HG03354 (cell line): ENCODE results near the gene HYAL4.
"Not testable (repeated sequence)": the region's sequence is repeated elsewhere in the genome, so short reads cannot be mapped to it uniquely, and the experiment has no call there.

Source experiments
- ATAC-seq: cut with Tn5 transposase; IDR thresholded peaks from one replicate; pipeline ENCODE4 v1.9.1; 2021; ENCODE audit warnings: mild to moderate bottlenecking; ENCODE audit not compliant: unreplicated experiment, poor library complexity, severe bottlenecking

The HYAL4 gene

DNA sequence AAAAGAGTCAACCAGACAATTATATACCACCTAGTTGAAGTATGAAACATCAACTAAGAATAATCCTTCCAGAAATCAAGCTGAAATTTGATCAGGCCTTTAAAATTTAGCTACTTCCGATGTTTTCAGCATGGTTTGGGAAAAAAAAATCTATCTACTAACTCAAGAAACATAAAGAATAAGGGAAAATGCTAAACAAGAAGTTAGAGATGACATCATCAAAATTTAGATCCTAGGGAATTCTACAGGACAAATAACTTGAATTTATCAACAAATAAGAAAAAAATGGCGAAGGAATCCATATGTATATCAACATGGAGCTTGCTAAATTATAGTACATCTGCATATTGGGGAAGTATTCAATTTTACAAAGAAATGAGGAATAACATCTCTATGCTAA is 36.3 kb downstream of the HYAL4 start:
- ATAC-seq, result no peak

DNA sequence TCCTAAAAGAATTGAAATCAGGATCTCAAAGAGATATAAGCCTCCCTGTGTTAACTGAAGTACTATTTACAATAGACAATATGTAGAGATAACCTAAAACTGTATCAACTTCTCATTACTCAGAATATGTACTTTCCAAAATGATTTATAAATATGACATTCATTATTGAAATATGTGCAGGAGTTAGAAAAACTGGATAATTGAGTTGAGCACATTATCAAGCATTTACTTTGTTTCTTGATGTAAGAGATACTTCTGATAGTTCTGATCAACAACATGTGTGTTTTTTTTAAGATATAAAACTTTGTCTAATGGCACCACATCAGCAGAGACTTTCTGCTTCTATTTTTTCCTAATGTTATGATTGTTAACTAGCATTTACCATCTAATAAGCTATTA is 38.2 kb downstream of the HYAL4 start:
- ATAC-seq, result no peak

DNA sequence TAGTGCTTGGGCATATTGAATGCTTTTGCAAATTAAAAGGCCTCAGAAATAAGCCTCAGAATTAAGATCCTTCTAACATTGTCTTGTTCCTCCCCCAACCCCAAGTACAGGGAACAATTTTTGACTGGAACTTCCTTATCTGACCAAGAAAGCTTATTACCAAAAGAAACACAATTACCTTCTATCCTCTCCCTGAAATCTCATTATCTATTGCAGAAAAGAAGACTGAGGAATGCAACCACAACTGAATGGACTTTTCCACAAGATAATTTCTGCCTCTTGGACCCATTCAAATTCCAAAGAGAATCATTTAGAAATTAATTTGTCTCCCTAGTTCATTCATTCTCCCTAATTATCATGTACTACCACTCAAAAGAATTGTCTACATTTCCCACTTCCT is 43.2 kb downstream of the HYAL4 start:
- no peak for ATAC-seq

DNA sequence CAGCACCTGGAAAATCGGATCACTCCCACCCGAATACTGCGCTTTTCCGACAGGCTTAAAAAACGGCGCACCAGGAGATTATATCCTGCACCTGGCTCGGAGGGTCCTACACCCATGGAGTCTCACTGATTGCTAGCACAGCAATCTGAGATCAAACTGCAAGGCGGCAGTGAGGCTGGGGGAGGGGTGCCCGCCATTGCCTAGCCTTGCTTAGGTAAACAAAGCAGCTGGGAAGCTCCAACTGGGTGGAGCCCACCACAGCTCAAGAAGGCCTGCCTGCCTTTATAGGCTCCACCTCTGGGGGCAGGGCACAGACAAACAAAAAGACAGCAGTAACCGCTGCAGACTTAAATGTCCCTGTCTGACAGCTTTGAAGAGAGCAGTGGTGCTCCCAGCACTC is 49.8 kb downstream of the HYAL4 start:
- not testable (repeated sequence) for ATAC-seq

DNA sequence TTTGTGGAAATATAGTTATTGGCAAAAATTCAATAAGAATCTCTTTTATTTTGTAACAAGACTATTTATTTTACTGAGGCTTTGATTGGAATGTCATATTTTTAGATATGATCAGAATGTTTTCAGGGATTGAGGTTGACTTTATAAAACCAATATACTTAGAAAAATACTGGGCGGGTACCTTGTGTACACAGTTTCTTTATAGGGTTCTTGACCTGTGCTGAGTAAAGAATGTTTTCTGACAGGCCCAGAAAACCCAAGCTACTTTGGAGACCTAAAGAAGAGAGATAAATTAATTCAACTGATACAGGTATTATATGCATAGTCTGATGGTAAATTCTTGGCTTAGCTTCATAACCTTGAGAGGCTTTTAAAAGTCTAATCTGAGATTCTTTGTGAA is 56.1 kb downstream of the HYAL4 start:
- ATAC-seq, result no peak

DNA sequence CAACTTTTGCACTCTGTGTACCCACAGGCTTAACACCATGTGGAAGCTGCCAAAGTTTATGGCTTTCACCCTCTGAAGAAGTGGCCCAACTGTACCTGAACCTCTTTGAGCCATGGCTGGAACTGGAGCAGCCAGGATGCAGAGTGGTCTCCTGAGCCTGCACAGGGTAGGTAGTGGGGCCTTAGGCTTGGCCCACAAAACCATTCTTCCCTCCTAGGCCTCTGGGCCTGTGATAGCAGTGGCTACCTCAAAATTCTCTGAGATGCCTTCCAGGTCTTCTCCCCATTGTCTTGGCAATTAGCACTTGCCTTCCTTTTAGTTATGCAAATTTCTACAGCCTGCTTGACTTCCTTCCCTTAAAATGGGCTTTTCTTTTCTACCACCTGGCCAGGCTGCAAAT is 60.7 kb downstream of the HYAL4 start:
- ATAC-seq, result no peak

DNA sequence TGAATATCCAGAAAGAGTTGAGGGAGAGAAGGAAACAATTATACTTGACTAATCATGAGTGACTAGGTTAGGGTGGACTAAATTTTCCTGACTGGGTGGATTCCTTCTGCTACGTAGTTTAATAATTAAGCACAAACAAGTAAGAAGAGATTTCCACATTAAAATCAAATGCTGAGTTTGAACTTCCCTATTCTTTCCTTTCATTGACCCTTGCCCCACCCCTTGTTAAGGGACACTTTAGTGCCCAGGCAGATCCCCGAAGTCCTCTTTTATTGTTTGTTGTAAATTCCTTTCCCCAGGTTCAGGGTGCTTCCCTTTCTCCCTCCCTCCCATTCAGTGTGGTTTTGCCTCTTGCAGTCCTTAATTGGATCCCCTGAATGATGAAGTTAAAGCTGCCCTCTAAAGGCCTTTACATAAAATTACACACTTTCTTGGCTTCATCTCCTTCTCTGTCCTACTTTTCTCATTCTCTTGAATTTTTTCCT is 71.3 kb downstream of the HYAL4 start:
- peak; percentile 54 for ATAC-seq

DNA sequence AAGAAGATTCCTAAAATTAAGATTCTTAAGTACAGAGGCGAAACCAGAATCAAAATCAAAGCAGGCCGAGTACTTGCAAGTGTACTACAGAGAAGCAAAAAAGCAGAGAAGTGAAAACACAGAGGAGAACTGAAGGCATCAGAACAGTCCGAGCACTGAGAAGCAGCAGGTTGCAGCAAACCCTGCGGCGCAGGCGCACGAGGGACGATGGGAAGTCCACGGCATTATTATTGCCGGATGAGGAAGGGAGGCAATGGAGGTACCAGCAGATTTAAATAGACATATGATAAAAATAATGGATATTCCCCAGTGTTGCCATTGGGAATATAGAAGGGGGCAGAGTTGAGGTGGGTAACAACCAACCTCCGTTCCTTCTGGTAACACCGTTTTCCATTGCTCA is 72.9 kb downstream of the HYAL4 start:
- no peak for ATAC-seq

DNA sequence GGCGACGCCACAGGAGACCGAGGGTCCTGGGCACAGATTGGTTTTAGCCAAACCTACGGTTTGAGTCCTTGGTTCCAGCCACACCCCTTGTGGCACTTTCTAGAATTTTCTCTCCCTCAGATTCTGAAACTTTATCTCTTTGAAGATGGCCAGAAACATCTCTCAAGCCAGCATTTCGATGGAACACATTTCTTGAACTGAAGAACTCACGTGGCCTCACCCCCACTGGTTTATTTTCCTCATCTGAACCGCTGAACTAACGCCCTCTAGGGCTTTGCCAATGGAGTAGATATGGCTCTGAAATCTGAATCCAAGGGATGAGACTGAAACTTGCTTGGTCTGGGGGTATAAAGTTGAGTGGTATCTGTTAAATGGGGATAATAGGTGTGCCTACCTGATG is 73.3 kb downstream of the HYAL4 start:
- no peak for ATAC-seq

DNA sequence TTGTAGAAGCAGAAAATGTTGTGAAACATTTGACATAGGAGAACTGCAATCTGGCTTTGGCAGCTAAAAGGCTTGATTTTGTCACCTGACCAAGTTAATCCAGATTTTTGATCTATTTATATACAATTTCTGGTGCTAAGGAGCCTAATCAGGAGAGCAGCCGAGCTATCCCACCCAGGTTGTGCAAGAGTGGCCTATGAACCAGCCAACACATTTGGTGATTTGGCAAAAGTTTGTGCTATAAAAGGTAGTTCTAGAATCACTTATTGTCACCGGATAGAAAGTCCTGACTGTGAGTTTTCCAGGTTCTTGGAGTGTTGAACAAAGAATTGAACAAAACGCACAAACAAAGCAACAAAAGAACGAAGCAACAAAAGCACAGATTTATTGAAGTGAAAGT is 78.6 kb downstream of the HYAL4 start:
- no peak for ATAC-seq

DNA sequence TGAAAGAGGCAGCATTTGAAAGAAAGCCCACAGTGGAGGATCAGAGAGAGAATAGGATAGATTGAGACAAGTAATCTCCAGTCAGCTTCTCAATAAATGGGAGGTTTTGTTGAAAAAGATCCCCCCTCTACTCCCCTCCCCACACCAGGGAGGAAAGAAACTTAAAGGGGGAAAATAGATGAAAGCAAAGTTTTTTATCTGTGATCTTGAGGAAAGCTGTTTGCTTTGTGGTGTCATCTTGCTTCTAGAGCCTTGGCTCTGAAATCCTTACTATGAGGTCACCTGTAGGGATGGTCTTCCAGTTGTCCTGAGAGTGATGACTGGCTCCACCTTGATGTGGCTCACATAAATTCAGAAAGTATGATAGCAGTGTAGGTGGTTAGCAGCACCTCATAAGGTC is 80.0 kb downstream of the HYAL4 start, which contains the start of gene SPAM1:
Gene SPAM1, plus strand, starts transcription at position 301 of the 400 bp plus-strand sequence. CDS start 28,330 bp downstream, outside the sequence.
- ATAC-seq, result no peak
